WTC11 (cell line): Measurements from ENCODE around the gene USP13. TPM values are rescaled to one million over a fixed set of nuclear protein-coding genes. Genes with fewer than 3 reads are reported as not detected.
A peak's percentile ranks its signal among the peaks of the same experiment; 100 is the strongest.

Experiments used
- ATAC-seq: fragments of 200-7000 bp; cut with Tn5 transposase; 2 replicates; pipeline ENCODE4 v1.10.0; 2021; ENCODE audit warnings: mild to moderate bottlenecking, moderate library complexity
- CTCF ChIA-PET: fragments of 300-600 bp; sonication (Branson Sonifier 250); formaldehyde crosslinking; loops from one replicate; lab custom pipeline; 2021; ENCODE audit warnings: antibody characterized with exemption; lab: Charles Lee
- POLR2A ChIA-PET: fragments of 350-600 bp; sonication (Branson Sonifier 250); formaldehyde crosslinking; loops from one replicate; lab custom pipeline; 2021; ENCODE audit warnings: antibody characterized with exemption; lab: Charles Lee
- DNase-seq: peaks from one replicate; pipeline ENCODE4 v3.0.0; 2021; ENCODE audit warnings: low spot score
- H3K27ac Mint-ChIP-seq: 2 replicates; pipeline ENCODE4 v1.8.0; 2021; ENCODE audit warnings: mixed read lengths
- H3K27me3 Mint-ChIP-seq: 2 replicates; pipeline ENCODE4 v1.8.0; 2021; ENCODE audit warnings: low read depth, mild to moderate bottlenecking, moderate library complexity, mixed read lengths
- H3K36me3 Mint-ChIP-seq: 2 replicates; pipeline ENCODE4 v1.8.0; 2021; ENCODE audit warnings: mixed read lengths
- H3K4me1 Mint-ChIP-seq: 2 replicates; pipeline ENCODE4 v1.8.0; 2022; ENCODE audit warnings: mixed read lengths
- H3K4me3 Mint-ChIP-seq: 2 replicates; pipeline ENCODE4 v1.8.0; 2021; ENCODE audit warnings: mild to moderate bottlenecking, moderate library complexity, mixed read lengths
- H3K9me3 Mint-ChIP-seq: 2 replicates; pipeline ENCODE4 v1.8.0; 2021; ENCODE audit warnings: mixed read lengths
- ATF1 ChIP-seq: sonication (generic); formaldehyde crosslinking; IDR thresholded peaks from 2 replicates; pipeline ENCODE4 v1.8.1; 2023; ENCODE audit warnings: mild to moderate bottlenecking, moderate library complexity, missing genetic modification reagents
- EMX1 ChIP-seq: fragments of 250-450 bp; sonication (Bioruptor Pico); IDR thresholded peaks from 2 replicates; pipeline ENCODE4 v1.8.0; 2021; ENCODE audit warnings: mild to moderate bottlenecking
- GABPB1 ChIP-seq: sonication (generic); formaldehyde crosslinking; IDR thresholded peaks from 2 replicates; pipeline ENCODE4 v1.8.1; 2023; ENCODE audit warnings: mild to moderate bottlenecking, missing genetic modification reagents
- GRHL2 ChIP-seq: fragments of 250-450 bp; sonication (Bioruptor Pico); IDR thresholded peaks from 2 replicates; pipeline ENCODE4 v1.8.0; 2022; ENCODE audit warnings: mild to moderate bottlenecking, moderate library complexity; ENCODE audit not compliant: insufficient replicate concordance, severe bottlenecking
- NR1H2 ChIP-seq: sonication (generic); formaldehyde crosslinking; IDR thresholded peaks from 2 replicates; pipeline ENCODE4 v1.9.0; 2021; ENCODE audit warnings: mild to moderate bottlenecking, moderate library complexity, missing genetic modification reagents
- TP53 ChIP-seq: sonication (generic); formaldehyde crosslinking; IDR thresholded peaks from 2 replicates; pipeline ENCODE4 v1.8.1; 2023; ENCODE audit warnings: mild to moderate bottlenecking, missing genetic modification reagents
- ZNF121 ChIP-seq: sonication (generic); formaldehyde crosslinking; IDR thresholded peaks from 2 replicates; pipeline ENCODE4 v1.8.0; 2023; ENCODE audit warnings: missing genetic modification reagents
- ZNF138 ChIP-seq: sonication (generic); formaldehyde crosslinking; conservative IDR thresholded peaks from 2 replicates; pipeline ENCODE4 v1.8.1; 2022; ENCODE audit warnings: mild to moderate bottlenecking, moderate library complexity, missing genetic modification reagents
- ZNF423 ChIP-seq: fragments of 250-450 bp; sonication (Bioruptor Pico); IDR thresholded peaks from 2 replicates; pipeline ENCODE4 v2.1.2; 2022; ENCODE audit warnings: mild to moderate bottlenecking, moderate library complexity
- total RNA-seq: library from RNA; stranded (reverse); gene quantifications from 3 replicates; pipeline ENCODE4 v1.2.3, GENCODE V29; 2021
- TF ChIP-seq, protein P1 (sequence below): sonication (generic); formaldehyde crosslinking; IDR thresholded peaks from 2 replicates; pipeline ENCODE4 v1.8.1; 2022; ENCODE audit warnings: low read depth, mild to moderate bottlenecking, moderate library complexity, missing genetic modification reagents, borderline replicate concordance
- TF ChIP-seq, protein P2 (sequence below): fragments of 250-450 bp; sonication (Bioruptor Pico); IDR thresholded peaks from 2 replicates; pipeline ENCODE4 v1.9.0; 2021; ENCODE audit warnings: moderate library complexity, mild to moderate bottlenecking, inconsistent platforms, borderline replicate concordance
- TF ChIP-seq, protein P3 (sequence below): sonication (generic); formaldehyde crosslinking; IDR thresholded peaks from 2 replicates; pipeline ENCODE4 v1.8.0; 2022; ENCODE audit warnings: mild to moderate bottlenecking, missing genetic modification reagents
- TF ChIP-seq, protein P4 (sequence below): fragments of 250-450 bp; sonication (Bioruptor Pico); IDR thresholded peaks from 2 replicates; pipeline ENCODE4 v1.9.0; 2021; ENCODE audit warnings: mild to moderate bottlenecking
- TF ChIP-seq, protein P5 (sequence below): sonication (generic); formaldehyde crosslinking; conservative IDR thresholded peaks from 2 replicates; pipeline ENCODE4 v1.8.1; 2023; ENCODE audit warnings: mild to moderate bottlenecking, low read depth, missing genetic modification reagents, moderate library complexity
- TF ChIP-seq, protein P6 (sequence below): sonication (generic); formaldehyde crosslinking; conservative IDR thresholded peaks from 2 replicates; pipeline ENCODE4 v1.8.1; 2022; ENCODE audit warnings: mild to moderate bottlenecking, missing genetic modification reagents
- TF ChIP-seq, protein P7 (sequence below): fragments of 250-450 bp; sonication (Bioruptor Pico); IDR thresholded peaks from 2 replicates; pipeline ENCODE4 v1.8.0; 2021; ENCODE audit warnings: mild to moderate bottlenecking
- TF ChIP-seq, protein P8 (sequence below): sonication (generic); formaldehyde crosslinking; IDR thresholded peaks from 2 replicates; pipeline ENCODE4 v1.8.0; 2022; ENCODE audit warnings: mild to moderate bottlenecking, missing genetic modification reagents
- TF ChIP-seq, protein P9 (sequence below): sonication (generic); formaldehyde crosslinking; IDR thresholded peaks from 2 replicates; pipeline ENCODE4 v1.8.0; 2022; ENCODE audit warnings: missing genetic modification reagents

The USP13 gene
- total RNA-seq, 1 experiment from 2014 or later: 26.8 TPM

DNA sequence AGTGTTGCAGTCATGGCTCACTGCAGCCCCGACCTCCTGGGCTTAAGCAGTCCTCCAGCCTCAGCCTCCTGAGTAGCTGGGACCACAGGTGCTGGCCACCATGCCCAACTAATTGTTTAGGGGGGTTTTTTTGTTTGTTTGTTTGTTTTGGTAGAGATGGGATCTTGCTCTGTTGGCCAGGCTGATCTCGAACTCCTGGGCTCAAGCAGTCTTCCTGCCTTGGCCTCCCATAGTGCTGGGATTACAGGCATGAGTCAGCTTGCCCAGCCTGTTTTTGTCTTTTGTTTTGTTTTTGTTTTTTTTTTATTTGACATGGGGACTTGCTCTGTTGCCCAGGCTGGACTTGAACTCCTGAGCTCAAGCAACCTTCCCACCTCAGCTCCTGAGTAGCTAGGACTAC is 30.8 kb upstream of the USP13 start:
- Mint-ChIP-seq H3K36me3 (peaks cover 62% of the 10 kb centered on the region), H3K27ac (no peak overlapping the region), H3K4me3 (no peak overlapping the region), H3K9me3 (no peaks in the 10 kb centered on the region), H3K4me1 (no peaks in the 10 kb centered on the region; the same call in 1 of the 2 replicates), H3K27me3 (no peaks in the 10 kb centered on the region)
- POLR2A ChIA-PET: no interaction called here
- DNase-seq: no peak
- TF ChIP-seq ZNF121 (CRISPR knock-in tag): peak; percentile 69; the same call in 1 of the 2 replicates
- TF ChIP-seq, protein P1, sequence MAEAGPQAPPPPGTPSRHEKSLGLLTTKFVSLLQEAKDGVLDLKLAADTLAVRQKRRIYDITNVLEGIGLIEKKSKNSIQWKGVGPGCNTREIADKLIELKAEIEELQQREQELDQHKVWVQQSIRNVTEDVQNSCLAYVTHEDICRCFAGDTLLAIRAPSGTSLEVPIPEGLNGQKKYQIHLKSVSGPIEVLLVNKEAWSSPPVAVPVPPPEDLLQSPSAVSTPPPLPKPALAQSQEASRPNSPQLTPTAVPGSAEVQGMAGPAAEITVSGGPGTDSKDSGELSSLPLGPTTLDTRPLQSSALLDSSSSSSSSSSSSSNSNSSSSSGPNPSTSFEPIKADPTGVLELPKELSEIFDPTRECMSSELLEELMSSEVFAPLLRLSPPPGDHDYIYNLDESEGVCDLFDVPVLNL (CRISPR knock-in tag): no peak
- no peak for ATAC-seq
- CTCF ChIA-PET: interaction anchor here (1.0 kb wide), 1 partner anchor 27 kb away, joined by 3 read pairs; no protein-coding TSS in a partner anchor

DNA sequence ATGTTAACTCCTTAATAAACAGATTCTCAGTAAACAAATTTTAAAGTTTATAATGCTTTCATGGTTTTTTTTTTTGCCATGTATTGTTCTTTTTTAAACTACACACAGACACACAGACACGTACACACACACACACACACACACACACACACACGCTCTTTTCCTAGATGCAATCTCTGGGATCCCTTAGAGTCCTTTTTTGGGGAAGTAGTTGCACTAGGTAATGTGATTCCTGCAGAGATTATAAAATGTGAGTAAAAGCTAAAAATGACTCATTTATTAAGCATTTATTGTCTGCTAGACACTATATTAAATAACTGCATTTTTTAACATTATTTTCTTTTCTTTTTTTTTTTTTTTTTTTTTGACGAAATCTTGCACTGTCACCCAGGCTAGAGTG is 28.4 kb upstream of the USP13 start:
- Mint-ChIP-seq H3K9me3 (no peaks in the 10 kb centered on the region), H3K4me1 (no peaks in the 10 kb centered on the region; the same call in 1 of the 2 replicates), H3K4me3 (no peak overlapping the region), H3K36me3 (peaks cover 48% of the 10 kb centered on the region), H3K27ac (no peak overlapping the region), H3K27me3 (no peaks in the 10 kb centered on the region)
- CTCF ChIA-PET: no interaction called here
- DNase-seq (no peak), ATAC-seq (no peak)
- POLR2A ChIA-PET: interaction anchor here (0.7 kb wide), 1 partner anchor 29 kb away, joined by 4 read pairs; no protein-coding TSS in a partner anchor
- TF ChIP-seq EMX1 (CRISPR knock-in tag) (no peak), NR1H2 (CRISPR knock-in tag) (no peak), ZNF423 (no peak), ZNF138 (CRISPR knock-in tag) (no peak), GABPB1 (CRISPR knock-in tag) (no peak), GRHL2 (CRISPR knock-in tag) (no peak), TP53 (CRISPR knock-in tag) (no peak), ATF1 (CRISPR knock-in tag) (no peak)
- TF ChIP-seq, protein P2, sequence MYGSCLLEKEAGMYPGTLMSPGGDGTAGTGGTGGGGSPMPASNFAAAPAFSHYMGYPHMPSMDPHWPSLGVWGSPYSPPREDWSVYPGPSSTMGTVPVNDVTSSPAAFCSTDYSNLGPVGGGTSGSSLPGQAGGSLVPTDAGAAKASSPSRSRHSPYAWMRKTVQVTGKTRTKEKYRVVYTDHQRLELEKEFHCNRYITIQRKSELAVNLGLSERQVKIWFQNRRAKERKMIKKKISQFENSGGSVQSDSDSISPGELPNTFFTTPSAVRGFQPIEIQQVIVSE (CRISPR knock-in tag): no peak
- TF ChIP-seq, protein P3, sequence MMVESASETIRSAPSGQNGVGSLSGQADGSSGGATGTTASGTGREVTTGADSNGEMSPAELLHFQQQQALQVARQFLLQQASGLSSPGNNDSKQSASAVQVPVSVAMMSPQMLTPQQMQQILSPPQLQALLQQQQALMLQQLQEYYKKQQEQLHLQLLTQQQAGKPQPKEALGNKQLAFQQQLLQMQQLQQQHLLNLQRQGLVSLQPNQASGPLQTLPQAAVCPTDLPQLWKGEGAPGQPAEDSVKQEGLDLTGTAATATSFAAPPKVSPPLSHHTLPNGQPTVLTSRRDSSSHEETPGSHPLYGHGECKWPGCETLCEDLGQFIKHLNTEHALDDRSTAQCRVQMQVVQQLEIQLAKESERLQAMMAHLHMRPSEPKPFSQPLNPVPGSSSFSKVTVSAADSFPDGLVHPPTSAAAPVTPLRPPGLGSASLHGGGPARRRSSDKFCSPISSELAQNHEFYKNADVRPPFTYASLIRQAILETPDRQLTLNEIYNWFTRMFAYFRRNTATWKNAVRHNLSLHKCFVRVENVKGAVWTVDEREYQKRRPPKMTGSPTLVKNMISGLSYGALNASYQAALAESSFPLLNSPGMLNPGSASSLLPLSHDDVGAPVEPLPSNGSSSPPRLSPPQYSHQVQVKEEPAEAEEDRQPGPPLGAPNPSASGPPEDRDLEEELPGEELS (CRISPR knock-in tag): no peak
- TF ChIP-seq, protein P4, sequence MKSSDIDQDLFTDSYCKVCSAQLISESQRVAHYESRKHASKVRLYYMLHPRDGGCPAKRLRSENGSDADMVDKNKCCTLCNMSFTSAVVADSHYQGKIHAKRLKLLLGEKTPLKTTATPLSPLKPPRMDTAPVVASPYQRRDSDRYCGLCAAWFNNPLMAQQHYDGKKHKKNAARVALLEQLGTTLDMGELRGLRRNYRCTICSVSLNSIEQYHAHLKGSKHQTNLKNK (CRISPR knock-in tag): no peak
- TF ChIP-seq, protein P5, sequence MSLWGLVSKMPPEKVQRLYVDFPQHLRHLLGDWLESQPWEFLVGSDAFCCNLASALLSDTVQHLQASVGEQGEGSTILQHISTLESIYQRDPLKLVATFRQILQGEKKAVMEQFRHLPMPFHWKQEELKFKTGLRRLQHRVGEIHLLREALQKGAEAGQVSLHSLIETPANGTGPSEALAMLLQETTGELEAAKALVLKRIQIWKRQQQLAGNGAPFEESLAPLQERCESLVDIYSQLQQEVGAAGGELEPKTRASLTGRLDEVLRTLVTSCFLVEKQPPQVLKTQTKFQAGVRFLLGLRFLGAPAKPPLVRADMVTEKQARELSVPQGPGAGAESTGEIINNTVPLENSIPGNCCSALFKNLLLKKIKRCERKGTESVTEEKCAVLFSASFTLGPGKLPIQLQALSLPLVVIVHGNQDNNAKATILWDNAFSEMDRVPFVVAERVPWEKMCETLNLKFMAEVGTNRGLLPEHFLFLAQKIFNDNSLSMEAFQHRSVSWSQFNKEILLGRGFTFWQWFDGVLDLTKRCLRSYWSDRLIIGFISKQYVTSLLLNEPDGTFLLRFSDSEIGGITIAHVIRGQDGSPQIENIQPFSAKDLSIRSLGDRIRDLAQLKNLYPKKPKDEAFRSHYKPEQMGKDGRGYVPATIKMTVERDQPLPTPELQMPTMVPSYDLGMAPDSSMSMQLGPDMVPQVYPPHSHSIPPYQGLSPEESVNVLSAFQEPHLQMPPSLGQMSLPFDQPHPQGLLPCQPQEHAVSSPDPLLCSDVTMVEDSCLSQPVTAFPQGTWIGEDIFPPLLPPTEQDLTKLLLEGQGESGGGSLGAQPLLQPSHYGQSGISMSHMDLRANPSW (CRISPR knock-in tag): no peak
- TF ChIP-seq, protein P6, sequence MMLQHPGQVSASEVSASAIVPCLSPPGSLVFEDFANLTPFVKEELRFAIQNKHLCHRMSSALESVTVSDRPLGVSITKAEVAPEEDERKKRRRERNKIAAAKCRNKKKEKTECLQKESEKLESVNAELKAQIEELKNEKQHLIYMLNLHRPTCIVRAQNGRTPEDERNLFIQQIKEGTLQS: no peak
- TF ChIP-seq, protein P7, sequence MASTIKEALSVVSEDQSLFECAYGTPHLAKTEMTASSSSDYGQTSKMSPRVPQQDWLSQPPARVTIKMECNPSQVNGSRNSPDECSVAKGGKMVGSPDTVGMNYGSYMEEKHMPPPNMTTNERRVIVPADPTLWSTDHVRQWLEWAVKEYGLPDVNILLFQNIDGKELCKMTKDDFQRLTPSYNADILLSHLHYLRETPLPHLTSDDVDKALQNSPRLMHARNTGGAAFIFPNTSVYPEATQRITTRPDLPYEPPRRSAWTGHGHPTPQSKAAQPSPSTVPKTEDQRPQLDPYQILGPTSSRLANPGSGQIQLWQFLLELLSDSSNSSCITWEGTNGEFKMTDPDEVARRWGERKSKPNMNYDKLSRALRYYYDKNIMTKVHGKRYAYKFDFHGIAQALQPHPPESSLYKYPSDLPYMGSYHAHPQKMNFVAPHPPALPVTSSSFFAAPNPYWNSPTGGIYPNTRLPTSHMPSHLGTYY (CRISPR knock-in tag): no peak
- TF ChIP-seq, protein P8, sequence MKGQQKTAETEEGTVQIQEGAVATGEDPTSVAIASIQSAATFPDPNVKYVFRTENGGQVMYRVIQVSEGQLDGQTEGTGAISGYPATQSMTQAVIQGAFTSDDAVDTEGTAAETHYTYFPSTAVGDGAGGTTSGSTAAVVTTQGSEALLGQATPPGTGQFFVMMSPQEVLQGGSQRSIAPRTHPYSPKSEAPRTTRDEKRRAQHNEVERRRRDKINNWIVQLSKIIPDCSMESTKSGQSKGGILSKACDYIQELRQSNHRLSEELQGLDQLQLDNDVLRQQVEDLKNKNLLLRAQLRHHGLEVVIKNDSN (CRISPR knock-in tag): no peak
- TF ChIP-seq, protein P9, sequence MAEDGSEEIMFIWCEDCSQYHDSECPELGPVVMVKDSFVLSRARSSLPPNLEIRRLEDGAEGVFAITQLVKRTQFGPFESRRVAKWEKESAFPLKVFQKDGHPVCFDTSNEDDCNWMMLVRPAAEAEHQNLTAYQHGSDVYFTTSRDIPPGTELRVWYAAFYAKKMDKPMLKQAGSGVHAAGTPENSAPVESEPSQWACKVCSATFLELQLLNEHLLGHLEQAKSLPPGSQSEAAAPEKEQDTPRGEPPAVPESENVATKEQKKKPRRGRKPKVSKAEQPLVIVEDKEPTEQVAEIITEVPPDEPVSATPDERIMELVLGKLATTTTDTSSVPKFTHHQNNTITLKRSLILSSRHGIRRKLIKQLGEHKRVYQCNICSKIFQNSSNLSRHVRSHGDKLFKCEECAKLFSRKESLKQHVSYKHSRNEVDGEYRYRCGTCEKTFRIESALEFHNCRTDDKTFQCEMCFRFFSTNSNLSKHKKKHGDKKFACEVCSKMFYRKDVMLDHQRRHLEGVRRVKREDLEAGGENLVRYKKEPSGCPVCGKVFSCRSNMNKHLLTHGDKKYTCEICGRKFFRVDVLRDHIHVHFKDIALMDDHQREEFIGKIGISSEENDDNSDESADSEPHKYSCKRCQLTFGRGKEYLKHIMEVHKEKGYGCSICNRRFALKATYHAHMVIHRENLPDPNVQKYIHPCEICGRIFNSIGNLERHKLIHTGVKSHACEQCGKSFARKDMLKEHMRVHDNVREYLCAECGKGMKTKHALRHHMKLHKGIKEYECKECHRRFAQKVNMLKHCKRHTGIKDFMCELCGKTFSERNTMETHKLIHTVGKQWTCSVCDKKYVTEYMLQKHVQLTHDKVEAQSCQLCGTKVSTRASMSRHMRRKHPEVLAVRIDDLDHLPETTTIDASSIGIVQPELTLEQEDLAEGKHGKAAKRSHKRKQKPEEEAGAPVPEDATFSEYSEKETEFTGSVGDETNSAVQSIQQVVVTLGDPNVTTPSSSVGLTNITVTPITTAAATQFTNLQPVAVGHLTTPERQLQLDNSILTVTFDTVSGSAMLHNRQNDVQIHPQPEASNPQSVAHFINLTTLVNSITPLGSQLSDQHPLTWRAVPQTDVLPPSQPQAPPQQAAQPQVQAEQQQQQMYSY (CRISPR knock-in tag): no peak
